GM21737 (cell line): ENCODE data around the gene GRID1.
"Not testable (repeated sequence)": the region's sequence is repeated elsewhere in the genome, so short reads cannot be mapped to it uniquely, and the experiment has no call there.

Experiments
- ATAC-seq: cut with Tn5 transposase; IDR thresholded peaks from one replicate; pipeline ENCODE4 v1.9.1; 2021; ENCODE audit warnings: mild to moderate bottlenecking, moderate library complexity; ENCODE audit not compliant: unreplicated experiment

GRID1 gene

DNA sequence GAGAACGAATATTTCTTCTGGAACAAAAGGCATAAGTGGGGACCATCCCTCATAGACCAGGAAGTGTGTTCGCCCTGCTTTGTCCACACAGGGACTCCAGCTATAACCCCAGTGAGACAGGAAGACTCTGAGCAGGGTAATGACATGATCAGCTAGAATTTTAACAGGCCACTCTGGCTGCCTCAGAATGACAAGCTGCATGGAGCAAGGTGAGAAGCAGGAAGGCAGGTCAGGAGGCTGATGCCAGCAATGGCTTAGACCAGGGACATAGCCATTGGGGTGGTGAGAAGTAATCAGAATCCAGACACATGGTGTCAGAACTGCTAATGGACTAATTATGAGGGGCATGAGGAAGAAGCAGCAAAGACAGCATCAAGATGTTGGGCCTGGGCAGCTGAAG is 264.6 kb downstream of the GRID1 start:
- no peak for ATAC-seq

DNA sequence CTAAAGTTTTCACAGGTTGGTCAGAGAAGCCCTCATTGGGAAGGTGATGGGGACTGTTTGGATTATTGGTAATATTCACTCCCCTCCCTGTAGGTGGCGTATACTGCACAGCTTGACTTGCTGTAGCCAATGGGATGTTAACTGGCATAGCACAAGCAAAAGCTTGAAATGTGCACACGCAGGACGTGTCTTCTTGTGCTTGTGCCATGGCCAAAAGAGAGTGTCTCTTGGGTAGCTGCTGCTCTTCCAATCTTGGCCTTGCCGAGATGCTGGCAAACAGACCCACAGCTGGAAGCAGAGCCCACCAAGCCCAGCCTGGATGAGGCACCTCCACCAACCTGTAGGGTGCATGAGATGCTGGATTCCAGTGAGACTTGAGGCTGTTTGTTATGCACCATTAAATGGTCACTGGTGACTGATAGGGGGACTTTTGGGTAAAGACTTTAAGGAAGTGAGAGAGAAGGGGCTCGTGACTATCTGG is 266.0 kb downstream of the GRID1 start:
- ATAC-seq: no peak

DNA sequence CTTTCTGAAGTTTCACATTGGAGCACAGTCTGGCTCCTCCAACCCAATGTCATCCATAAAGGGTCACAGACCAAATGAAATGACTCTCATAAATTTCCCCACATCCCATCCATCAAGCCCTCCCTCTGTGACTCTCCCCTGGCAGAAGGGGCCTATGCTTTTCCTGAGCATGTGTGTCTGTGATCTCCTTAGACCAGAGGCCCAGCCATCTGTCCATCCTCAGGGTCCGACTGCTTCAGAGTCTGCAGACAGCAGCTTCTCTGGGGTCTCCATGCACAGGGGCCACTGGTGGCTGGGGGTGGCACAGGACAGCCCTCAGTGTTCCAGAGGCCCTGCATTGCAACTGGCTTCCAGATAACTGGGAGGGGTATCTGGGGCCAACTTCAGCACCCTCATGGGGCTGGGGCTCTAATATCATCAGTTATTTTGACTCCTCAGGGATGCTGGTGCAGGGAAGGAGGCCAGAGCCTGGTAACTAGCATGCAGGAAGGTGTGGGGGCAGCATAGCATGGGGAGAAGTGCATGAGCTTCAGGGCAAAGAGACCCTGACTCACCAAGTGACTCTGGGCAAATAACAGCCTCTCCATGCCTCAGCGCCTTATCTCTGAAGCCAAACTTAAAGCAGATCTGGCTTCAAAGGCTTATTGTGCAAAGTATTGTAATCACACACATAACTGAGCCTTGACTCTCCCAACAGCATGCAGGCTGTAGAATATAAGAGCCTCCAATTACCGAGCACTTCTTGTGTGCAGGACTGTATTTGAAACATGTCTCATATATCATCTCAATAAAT is 266.9 kb downstream of the GRID1 start:
- no peak for ATAC-seq

DNA sequence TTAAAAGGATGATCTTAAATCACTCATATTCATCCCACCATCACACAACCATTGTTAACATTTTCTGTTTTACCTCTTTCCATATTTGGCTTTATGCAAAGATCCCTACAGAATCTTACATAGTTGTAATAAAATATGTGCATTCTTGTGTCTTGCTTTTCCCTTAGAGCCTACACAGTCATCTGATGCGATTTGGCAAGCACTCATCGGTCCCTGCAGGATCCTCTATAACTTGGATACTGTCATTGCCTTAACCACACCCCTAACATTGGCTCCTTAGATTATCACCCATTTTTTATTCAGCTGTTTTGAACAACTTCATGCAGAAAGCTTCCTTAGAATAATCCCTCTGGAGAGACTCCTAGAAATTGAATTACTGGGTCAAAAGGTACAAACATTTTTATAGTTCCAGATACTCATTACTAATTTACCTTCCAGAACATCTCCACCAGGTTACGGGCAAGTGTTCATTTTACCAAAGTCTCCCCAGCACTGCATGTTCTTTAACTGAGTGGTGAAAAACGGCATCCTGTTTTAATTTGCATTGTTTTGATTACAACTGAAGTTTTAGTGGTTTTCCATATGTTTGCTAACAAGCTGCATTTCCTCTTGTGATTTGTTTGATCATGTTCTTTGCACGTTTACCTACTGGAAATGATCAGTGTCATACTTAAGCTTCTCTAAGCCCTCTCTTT is 268.3 kb downstream of the GRID1 start:
- ATAC-seq: no peak

DNA sequence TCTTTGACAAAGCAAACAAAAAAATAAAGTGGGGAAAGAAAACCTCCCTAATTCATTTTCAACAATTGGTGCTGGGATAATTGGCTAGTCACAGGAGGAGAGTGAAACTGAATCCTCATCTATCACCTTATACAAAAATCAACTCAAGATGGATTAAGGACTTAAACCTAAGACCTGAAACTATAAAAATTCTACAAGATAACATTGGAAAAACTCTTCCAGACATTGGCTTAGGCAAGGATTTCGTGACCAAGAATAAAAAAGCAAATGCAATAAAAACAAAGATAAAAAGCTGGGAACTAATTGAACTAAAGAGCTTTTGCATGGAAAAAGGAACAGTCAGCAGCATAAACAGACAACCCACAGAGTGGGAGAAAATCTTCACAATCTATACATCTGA is 271.5 kb downstream of the GRID1 start:
- ATAC-seq: not testable (repeated sequence)

DNA sequence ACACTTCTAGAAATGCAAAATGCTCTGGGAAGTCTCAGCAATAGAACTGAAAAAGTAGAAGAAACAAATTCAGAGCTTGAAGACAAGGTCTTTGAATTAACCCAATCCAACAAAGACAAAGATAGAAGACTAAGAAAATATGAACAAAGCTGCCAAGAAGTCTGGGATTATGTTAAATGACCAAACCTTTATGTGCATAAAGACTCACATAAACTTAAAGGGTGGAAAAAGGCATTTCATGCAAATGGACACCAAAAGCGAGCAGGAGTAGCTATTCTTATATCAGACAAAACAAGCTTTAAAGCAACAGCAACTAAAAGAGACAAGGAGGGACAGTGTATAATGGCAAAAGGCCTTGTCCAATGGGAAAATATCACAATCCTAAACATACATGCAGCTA is 274.3 kb downstream of the GRID1 start:
- ATAC-seq: not testable (repeated sequence)

DNA sequence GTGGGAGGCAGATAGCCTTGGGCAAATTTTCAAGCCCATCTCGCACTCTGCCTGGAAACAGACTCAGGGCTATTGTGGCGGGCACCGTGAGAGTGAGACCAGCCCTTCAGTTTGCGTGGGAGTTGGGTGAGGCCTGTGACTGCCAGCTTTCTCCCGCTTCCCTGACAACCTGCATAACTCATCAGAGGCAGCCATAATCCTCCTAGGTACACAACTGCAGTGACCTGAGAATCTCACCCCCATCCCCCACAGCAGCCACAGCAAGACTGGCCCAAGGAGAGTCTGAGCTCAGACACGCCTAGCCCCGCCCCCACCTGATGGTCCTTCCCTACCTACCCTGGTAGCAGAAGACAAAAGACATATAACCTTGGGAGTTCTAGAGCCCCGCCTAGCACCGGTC is 275.4 kb downstream of the GRID1 start:
- no peak for ATAC-seq

DNA sequence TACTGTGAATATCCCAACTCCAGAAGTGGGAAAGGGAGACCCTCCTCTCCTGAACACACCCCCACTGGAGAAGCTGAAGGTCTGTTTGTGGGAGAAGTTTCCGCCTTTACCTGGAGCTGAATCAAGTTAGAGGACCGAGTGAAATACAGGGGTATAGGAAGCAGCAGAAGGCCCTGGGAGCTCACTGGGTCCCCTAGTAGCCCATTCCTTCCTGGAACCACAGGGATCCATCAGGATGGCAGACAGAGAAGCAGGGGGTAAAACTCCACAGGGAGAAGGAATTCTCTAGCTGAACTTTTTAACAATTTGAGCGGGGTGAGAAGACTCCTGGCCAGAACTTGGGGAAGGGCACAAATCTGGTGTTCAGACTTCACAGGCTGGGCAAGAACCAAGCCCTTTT is 275.8 kb downstream of the GRID1 start:
- ATAC-seq: no peak

DNA sequence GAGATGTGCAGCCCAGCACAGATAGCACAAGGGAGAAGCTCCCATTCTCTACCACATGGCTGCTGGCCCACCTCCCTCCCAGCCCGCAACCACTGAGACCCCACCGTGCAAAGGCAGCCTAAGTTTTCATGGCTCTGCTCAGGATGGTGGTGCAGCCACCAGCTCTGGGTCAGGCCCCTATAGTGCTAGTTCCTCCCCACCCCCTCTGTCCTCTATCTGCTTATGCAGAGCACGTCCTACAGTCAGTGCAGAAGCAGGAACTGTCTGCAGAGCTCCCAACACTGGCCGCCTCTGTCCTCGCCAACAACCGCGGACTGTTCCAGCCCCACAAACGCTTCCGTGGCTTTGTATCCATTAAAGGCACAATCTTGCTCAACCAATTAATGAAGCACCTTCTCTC is 278.9 kb downstream of the GRID1 start:
- no peak for ATAC-seq

DNA sequence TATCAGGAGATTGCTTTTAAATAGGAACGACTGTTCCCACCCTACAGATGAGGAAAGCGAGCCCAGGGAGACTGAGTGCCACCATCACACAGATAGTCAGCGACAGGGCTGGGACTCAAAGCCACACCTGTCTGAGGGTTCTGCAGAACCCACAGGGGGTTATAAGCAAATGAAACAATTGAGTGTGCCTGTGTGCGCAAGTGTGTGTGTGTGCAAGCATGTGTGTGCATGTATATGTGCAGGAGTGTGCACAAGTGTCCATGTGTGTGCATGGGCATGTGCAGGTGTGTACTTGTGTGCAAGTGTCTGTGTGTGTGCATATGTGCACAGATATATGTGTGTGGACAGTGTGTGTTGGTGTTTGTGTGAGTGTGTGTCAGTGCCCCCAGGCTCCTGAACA is 280.2 kb downstream of the GRID1 start:
- ATAC-seq: no peak

DNA sequence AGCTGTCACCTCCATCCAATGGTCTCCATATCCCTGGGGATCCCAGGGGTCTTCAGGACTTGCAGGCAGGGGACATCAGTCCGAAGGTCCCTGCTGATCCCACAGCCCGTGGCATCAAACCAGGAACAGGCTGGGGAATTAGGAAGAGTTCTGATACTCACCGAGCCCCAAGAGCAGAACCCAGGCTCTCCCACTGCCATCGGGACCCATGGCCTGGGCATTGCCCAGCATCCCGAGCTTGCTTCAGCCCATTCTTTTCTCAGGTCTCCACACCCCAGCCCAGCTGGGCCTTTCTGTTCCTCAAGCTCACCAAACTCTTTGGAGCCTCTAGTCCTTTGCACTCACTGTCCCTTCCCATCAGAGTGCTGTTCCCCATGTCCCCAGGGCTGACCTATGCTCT is 280.9 kb downstream of the GRID1 start:
- ATAC-seq: no peak

DNA sequence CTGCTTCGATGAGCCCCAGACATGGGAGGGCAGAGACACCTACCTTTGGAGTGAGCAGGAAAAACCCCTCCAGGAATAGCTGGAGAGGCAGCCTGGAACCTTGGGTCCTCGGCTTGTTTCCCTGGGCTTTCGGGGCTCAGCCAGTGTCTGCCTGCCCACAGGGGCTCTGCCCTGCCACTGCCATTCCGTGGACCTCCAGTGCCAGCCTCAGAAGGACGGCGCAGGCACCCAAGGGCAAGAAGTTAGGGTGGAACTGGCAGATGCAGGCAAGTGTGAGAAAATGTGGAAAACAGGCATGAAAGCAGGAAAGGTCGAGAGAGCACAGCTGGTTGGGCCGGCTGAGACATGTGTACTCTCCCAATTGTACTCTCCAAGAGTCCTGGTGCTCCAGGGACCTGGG is 281.5 kb downstream of the GRID1 start:
- no peak for ATAC-seq

DNA sequence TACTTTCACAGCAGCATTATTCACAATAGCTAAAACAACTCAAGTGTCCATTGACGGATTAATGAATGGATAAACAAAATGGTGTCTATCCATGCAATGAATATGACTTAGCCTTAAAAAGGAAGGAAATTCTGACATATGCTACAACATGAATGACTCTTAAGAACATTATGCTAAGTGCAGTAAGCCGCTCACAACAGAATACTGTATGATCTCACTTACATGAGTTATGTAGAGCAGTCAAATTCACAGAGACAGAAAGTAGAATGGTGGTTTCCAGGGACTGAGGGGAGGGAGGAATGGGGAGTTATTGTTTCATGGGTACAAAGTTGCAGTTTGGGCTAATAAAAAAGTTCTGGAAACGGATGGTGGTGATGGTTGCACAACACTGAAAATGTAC is 282.0 kb downstream of the GRID1 start:
- no peak for ATAC-seq

DNA sequence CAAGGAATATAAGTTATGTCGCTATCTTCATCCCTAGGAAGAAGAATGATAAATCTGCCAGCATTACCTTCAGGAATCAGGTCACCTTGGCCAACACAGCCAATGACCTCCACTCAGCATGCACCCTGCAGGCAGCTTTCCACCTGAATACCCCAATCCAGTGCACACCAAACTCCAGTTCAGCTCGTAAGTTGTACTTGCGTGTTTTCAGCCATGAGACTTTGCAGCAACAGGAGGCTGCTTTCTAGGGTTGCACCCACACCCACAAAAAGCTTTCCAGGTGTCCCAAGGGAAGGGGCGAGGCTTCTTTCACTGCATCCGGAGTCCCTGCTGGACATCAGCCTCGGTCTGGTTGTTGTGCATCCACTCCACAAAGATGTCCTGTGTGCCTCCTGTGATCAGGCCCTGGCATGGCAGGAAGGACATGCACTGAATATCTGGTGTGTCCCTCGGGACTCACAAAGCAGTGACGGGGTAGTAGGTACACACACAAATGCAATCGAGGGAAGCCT is 282.9 kb downstream of the GRID1 start:
- ATAC-seq: no peak

DNA sequence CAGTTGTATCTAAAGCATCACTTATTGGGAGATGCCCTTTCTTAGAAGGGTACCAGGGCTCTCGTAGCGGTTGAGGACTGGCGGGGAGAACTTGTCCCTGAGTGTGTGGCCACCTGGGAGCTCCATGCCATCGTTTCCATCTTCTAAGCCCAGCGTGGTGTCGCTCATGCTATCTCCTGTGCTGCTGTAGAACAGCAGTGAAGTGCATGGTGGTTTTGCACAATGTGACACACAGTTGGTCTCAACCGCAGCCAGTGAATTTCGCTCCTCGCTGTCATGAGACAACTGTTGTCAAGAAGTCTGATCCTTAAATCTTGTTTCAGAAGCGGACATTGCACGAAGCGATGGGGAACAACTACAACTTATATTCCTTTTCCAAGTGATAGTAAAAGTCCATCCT is 283.4 kb downstream of the GRID1 start:
- ATAC-seq: no peak

DNA sequence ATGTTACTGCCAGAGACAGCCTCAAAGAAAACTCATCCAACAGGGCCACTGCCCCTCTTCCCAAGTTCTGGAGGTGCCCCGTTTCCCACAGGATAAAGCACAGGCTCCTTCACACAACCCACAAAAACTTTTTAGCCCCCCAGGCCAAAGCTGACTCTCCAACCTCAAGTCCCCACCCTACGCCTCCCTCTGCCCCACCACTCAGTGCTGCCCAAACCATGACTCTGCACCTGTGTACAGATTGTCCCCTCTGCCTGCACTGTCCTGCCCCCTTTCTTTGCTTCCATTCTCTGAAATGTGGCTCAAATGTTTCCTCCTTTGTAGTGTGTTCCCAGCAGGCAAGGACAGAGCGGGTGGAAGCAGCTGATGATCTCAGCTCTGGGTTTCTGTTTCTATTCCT is 284.0 kb downstream of the GRID1 start:
- no peak for ATAC-seq

DNA sequence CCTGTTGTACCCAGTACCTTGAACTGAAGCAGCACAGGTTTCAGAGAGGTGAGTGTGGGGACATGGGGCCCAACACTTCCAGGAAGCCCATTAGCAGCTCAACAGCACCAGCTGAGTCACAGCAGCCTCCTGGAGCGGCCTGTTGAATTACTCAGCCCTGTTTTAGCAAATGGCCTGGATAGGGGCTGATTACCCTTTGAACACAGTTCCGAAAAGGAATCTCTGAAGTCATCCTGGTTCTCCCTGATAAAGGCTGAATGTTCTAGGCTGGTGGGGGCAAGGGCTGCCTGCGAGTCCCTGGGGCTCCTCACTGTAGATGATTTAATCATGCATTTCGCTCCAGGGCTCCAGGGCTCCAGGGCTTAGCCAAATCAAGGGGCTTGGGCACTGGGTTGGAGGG is 287.5 kb downstream of the GRID1 start:
- ATAC-seq: no peak

DNA sequence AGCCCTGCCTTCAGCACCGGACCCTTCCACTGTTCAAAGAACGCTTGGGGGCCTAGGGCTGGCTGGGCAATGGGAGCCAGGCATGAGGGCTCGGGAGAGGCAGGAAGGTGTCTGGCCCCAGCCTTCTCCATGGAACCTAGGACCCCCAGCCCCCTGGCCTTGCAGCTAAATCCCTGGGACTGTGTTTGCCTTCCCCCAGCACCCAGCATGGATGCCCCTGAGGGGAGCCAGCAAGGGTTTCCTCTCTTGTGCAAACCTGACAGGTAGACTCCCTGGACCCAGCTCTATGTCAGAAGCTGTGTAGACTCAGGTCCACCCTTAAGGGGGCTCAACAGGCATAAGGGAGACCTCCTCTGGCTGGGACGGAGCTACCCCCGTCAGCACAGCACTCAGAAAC is 288.0 kb downstream of the GRID1 start:
- ATAC-seq: no peak

DNA sequence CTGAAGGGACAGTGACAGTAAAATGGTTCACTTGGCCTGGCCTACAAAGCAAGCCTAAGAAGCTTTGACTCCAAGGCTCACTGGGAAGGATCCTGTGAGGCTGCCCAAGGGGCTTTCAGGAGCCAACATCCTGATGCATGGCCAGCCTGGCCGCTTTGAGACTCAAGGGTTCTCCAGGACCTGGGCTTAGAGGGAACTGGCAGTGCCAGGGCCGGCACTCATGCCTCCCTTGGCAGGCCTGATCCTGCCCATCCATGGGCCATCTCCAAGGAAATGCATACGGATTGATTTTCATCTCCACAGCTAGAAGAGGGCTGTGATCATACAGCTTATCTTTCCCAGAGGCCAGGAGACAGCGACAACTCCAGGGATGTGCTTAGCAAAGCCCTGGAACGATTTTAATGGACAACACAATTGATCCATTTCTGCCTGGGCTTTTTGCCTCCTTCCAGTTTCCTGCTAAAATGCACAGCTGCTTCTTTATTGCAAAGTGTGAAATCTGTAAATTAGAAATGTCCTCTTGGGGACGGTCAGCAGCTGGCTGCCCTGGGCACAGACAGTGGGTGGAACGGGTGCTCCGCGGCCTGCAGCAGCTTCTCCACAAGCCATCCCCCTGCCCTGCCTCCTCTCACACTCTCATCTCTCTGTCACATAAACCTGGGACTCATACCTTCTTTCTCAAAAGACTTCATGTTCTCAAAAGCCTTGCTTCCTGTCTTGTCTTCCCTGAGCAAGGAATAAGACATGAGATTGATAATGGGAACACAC is 288.5 kb downstream of the GRID1 start:
- ATAC-seq: no peak

DNA sequence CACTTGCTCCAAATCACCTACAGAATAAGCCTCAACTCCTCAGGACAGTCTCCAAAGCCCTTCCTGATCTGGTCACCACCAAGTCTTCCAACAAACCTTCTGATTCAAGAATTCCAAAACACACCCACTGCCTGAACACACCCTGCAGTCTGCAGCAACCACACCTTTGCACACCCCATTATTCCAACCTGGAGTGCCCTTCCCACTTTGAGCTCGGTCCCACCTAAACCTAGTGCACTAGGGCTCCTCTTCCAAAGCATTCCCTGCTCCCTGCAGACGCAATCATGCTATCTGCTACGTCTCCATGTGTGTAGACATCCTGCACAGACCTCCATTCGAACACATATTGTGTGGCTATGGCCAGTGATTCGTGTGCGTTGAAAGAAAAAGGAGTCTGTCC is 289.3 kb downstream of the GRID1 start:
- ATAC-seq: no peak

DNA sequence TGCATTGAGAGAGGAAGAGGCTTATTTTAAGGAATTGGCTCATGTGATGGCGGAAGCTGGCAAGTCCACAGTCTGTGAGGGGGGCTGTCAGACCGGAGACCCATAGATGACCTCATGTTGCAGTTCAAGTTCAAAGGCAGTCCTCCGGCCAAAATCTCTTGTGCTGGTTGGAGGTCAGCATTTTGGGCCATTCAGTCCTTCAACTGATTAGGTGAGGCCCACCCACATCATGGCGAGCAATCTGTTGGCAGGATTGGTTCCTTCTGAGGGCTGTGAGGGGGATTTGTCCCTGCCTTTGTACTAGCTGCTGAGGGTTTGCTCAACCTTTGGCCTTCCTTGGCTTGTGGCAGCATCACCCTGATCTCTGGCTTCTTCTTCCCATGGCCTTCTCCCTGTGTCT is 290.1 kb downstream of the GRID1 start:
- ATAC-seq: not testable (repeated sequence)

DNA sequence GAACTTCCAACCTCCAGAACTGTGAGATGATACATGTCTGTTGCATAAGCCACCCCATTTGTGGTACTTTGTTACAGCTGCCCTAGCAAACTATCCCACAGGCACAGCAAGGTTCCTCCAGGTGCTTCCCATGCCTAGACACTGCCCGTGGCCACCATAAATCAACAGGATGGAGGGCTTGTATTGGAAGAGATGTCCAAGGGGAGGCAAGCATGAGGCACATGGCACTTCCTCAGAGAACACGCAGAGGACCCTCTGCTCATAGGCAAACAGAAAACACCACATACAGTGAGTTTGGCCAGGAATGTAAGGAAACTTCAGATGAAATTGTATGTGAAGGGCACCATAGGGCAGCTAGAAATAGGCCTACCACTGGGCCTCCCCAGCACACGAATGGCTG is 291.1 kb downstream of the GRID1 start:
- no peak for ATAC-seq
